A549 (cell line): Measurements from ENCODE around the gene SHD.

ENCODE experiments used
- JUN ChIP-seq, 2 experiments: fragments of >200 bp; sonication (Bioruptor Twin); formaldehyde crosslinking; IDR thresholded peaks; 2 replicates in 1 of 2; 3 replicates in 1 of 2; pipeline ENCODE4 v1.6.1; 2016 to 2017
- POLR2A ChIP-seq: IDR thresholded peaks from 2 replicates; pipeline ENCODE4 v1.6.1; 2012; ENCODE audit warnings: mild to moderate bottlenecking, low read length
- RAD21 ChIP-seq, 2 experiments: fragments of >200 bp in 1 of 2; sonication (Bioruptor Twin) in 1 of 2; formaldehyde crosslinking in 1 of 2; IDR thresholded peaks in 1 of 2; conservative IDR thresholded peaks in 1 of 2; 2 replicates in 1 of 2; 3 replicates in 1 of 2; pipeline ENCODE4 v1.6.1; 2012 to 2018; ENCODE audit warnings: inconsistent platforms in 1 of 2
- TF ChIP-seq, protein P1 (sequence below): fragments of >200 bp; sonication (Bioruptor Twin); formaldehyde crosslinking; IDR thresholded peaks from 3 replicates; pipeline ENCODE4 v1.5.1; 2016

- TF ChIP-seq, protein P1, sequence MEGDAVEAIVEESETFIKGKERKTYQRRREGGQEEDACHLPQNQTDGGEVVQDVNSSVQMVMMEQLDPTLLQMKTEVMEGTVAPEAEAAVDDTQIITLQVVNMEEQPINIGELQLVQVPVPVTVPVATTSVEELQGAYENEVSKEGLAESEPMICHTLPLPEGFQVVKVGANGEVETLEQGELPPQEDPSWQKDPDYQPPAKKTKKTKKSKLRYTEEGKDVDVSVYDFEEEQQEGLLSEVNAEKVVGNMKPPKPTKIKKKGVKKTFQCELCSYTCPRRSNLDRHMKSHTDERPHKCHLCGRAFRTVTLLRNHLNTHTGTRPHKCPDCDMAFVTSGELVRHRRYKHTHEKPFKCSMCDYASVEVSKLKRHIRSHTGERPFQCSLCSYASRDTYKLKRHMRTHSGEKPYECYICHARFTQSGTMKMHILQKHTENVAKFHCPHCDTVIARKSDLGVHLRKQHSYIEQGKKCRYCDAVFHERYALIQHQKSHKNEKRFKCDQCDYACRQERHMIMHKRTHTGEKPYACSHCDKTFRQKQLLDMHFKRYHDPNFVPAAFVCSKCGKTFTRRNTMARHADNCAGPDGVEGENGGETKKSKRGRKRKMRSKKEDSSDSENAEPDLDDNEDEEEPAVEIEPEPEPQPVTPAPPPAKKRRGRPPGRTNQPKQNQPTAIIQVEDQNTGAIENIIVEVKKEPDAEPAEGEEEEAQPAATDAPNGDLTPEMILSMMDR: no peak
- TF ChIP-seq JUN (IDR thresholded peaks at IDR 0.05) (no peak), POLR2A (no peak), RAD21 (conservative IDR thresholded peaks at IDR 0.05 in 1 of 2, IDR thresholded peaks at IDR 0.05 in 1 of 2) (no peak)
Observed at GRCh38 chr19:4278419-4279266, at the start of gene SHD.
